HCT116 (cell line): ENCODE measurements around the gene EFEMP2. TPM values are rescaled to one million over a fixed set of nuclear protein-coding genes. Genes with fewer than 3 reads are reported as not detected.

ENCODE experiments used
- ATAC-seq: fragments of 200-7000 bp; cut with Tn5 transposase; 2 replicates; pipeline ENCODE4 v1.9.1; 2020; ENCODE audit warnings: mild to moderate bottlenecking, moderate library complexity
- BruUV-seq: library from RNA; stranded (reverse); fragments of 400-500 nt; replicated peaks from 2 replicates; lab custom pipeline; 2021; lab: Mats Ljungman, UMichigan
- CTCF ChIA-PET: fragments of 300-600 bp; sonication (Branson Sonifier 250); formaldehyde crosslinking; loops from one replicate; lab custom pipeline; 2021; ENCODE audit warnings: antibody characterized with exemption; lab: Charles Lee
- POLR2A ChIA-PET: fragments of 300-600, 350-600 bp; sonication (Branson Sonifier 250); formaldehyde crosslinking; loops from one replicate; lab custom pipeline; 2021; ENCODE audit warnings: antibody characterized with exemption; lab: Charles Lee
- RAD21 ChIA-PET, 2 experiments: fragments of 300-600 bp; sonication (Branson Sonifier 250); formaldehyde crosslinking; loops; one replicate each; lab custom pipeline; 2023; ENCODE audit warnings: low total read pairs in 2 of 2; ENCODE audit not compliant: uncharacterized antibody in 2 of 2, unreplicated experiment in 2 of 2, low non-redundant PET in 1 of 2; lab: Charles Lee
- DNase-seq: peaks from one replicate; pipeline ENCODE4 v3.0.0-alpha.2; 2010; ENCODE audit warnings: low read depth, low spot score
- H2AFZ ChIP-seq: fragments of 200-600 bp; shearing (Covaris generic), sonication (generic); 2 replicates; pipeline ENCODE4 v1.6.1; 2017; ENCODE audit warnings: low read depth, mixed run types, mixed read lengths, antibody characterized with exemption, low read length; ENCODE audit not compliant: poor library complexity, severe bottlenecking
- H3K27ac ChIP-seq: 2 replicates; pipeline ENCODE4 v1.5.1; 2012; ENCODE audit warnings: low read depth, low read length
- H3K27me3 ChIP-seq: fragments of 200-600 bp; sonication (generic); 2 replicates; pipeline ENCODE4 v1.6.1; 2016; ENCODE audit warnings: mixed run types, low read length, mixed read lengths; ENCODE audit not compliant: insufficient read depth
- H3K36me3 ChIP-seq, 2 experiments: fragments of 200-500 bp in 1 of 2; fragments of 200-600 bp in 1 of 2; sonication (Bioruptor generic) in 1 of 2; sonication (generic) in 1 of 2; 2 replicates each; pipeline versions ENCODE4 v1.5.1 to v1.6.1; 2014 to 2016; ENCODE audit warnings: low read length in 2 of 2, inconsistent platforms in 1 of 2, mixed read lengths in 1 of 2, mixed run types in 1 of 2; ENCODE audit not compliant: insufficient read depth in 2 of 2, control insufficient read depth in 1 of 2
- H3K4me1 ChIP-seq, 2 experiments: fragments of 200-600 bp in 1 of 2; sonication (generic) in 1 of 2; 2 replicates each; pipeline versions ENCODE4 v1.5.1 to v1.6.1; 2012 to 2017; ENCODE audit warnings: low read length in 2 of 2, inconsistent platforms in 1 of 2, mild to moderate bottlenecking in 1 of 2, mixed read lengths in 1 of 2, mixed run types in 1 of 2, moderate library complexity in 1 of 2; ENCODE audit not compliant: insufficient read depth in 2 of 2, control insufficient read depth in 1 of 2
- H3K4me2 ChIP-seq: fragments of 200-600 bp; sonication (generic); 2 replicates; pipeline ENCODE4 v1.6.1; 2017; ENCODE audit warnings: mixed run types, low read length, mixed read lengths
- H3K4me3 ChIP-seq, 2 experiments: fragments of 200-600 bp in 1 of 2; sonication (generic) in 1 of 2; replicated peaks in 1 of 2; 2 replicates each; pipeline ENCODE4 v1.5.1; 2011 to 2016; ENCODE audit warnings: low read length in 2 of 2, control low read depth in 1 of 2, low read depth in 1 of 2, mild to moderate bottlenecking in 1 of 2, mixed read lengths in 1 of 2, mixed run types in 1 of 2
- H3K79me2 ChIP-seq: fragments of 200-600 bp; sonication (generic); 2 replicates; pipeline ENCODE4 v1.6.1; 2017; ENCODE audit warnings: mild to moderate bottlenecking, mixed run types, low read length, moderate library complexity, mixed read lengths; ENCODE audit not compliant: insufficient read depth
- H3K9ac ChIP-seq: fragments of 200-600 bp; sonication (generic); 2 replicates; pipeline ENCODE4 v1.6.1; 2016; ENCODE audit warnings: low read length, mixed read lengths
- H3K9me2 ChIP-seq: fragments of 200-600 bp; sonication (generic), shearing (Covaris generic); 2 replicates; pipeline ENCODE4 v1.6.1; 2017; ENCODE audit warnings: mixed run types, mild to moderate bottlenecking, moderate library complexity; ENCODE audit not compliant: insufficient read depth
- H3K9me3 ChIP-seq, 2 experiments: fragments of 200-500 bp in 1 of 2; fragments of 200-600 bp in 1 of 2; sonication (Bioruptor generic) in 1 of 2; sonication (generic) in 1 of 2; 2 replicates each; pipeline ENCODE4 v1.6.1; 2014 to 2017; ENCODE audit warnings: low read length in 2 of 2, mixed read lengths in 2 of 2, inconsistent platforms in 1 of 2, low read depth in 1 of 2, mild to moderate bottlenecking in 1 of 2, mixed run types in 1 of 2, moderate library complexity in 1 of 2; ENCODE audit not compliant: control insufficient read depth in 1 of 2, insufficient read depth in 1 of 2
- H4K20me1 ChIP-seq: fragments of 200-600 bp; sonication (generic), shearing (Covaris generic); 2 replicates; pipeline ENCODE4 v1.6.1; 2017; ENCODE audit warnings: mixed run types, mild to moderate bottlenecking, moderate library complexity; ENCODE audit not compliant: insufficient read depth
- ATF3 ChIP-seq: IDR thresholded peaks from 2 replicates; pipeline ENCODE4 v1.6.1; 2012
- CBX3 ChIP-seq: IDR thresholded peaks from 2 replicates; pipeline ENCODE4 v1.6.1; 2012; ENCODE audit warnings: low read depth
- CTCF ChIP-seq, 3 experiments: fragments of 200-600 bp in 1 of 3; sonication (generic) in 1 of 3; IDR thresholded peaks in 2 of 3; conservative IDR thresholded peaks in 1 of 3; 2 replicates each; pipeline ENCODE4 v1.5.1; 2012 to 2017; ENCODE audit warnings: low read depth in 2 of 3, low read length in 2 of 3, antibody characterized with exemption in 1 of 3, borderline replicate concordance in 1 of 3, control low read depth in 1 of 3, mild to moderate bottlenecking in 1 of 3, mixed read lengths in 1 of 3, mixed run types in 1 of 3, moderate library complexity in 1 of 3; ENCODE audit not compliant: insufficient read depth in 1 of 3
- ELF1 ChIP-seq: IDR thresholded peaks from 2 replicates; pipeline ENCODE4 v1.6.1; 2012; ENCODE audit warnings: low read depth, borderline replicate concordance
- EZH2 ChIP-seq: fragments of 200-600 bp; sonication (generic); IDR thresholded peaks from 2 replicates; pipeline ENCODE4 v1.6.1; 2017; ENCODE audit warnings: antibody characterized with exemption, mixed run types
- JUND ChIP-seq: IDR thresholded peaks from 2 replicates; pipeline ENCODE4 v1.6.1; 2012
- MAX ChIP-seq: IDR thresholded peaks from 2 replicates; pipeline ENCODE4 v1.6.1; 2012
- POLR2A ChIP-seq: IDR thresholded peaks from 2 replicates; pipeline ENCODE4 v1.7.0; 2011; ENCODE audit warnings: borderline replicate concordance; ENCODE audit not compliant: insufficient read depth, insufficient read length; ENCODE audit errors: extremely low read depth
- REST ChIP-seq: IDR thresholded peaks from 2 replicates; pipeline ENCODE4 v1.6.1; 2012; ENCODE audit warnings: low read depth
- SP1 ChIP-seq: IDR thresholded peaks from 2 replicates; pipeline ENCODE4 v1.6.1; 2012; ENCODE audit warnings: low read depth
- SRF ChIP-seq: IDR thresholded peaks from 2 replicates; pipeline ENCODE4 v1.6.1; 2012; ENCODE audit warnings: low read depth
- TCF7L2 ChIP-seq: IDR thresholded peaks from 2 replicates; pipeline ENCODE4 v1.7.0; 2011; ENCODE audit warnings: borderline replicate concordance, inconsistent platforms; ENCODE audit not compliant: insufficient read depth, insufficient read length; ENCODE audit errors: extremely low read depth
- YY1 ChIP-seq: IDR thresholded peaks from 2 replicates; pipeline ENCODE4 v1.6.1; 2011; ENCODE audit warnings: low read length, low read depth, moderate library complexity, mild to moderate bottlenecking; ENCODE audit not compliant: insufficient replicate concordance; ENCODE audit errors: extremely low read depth
- intact Hi-C: fragments of 100-400 bp; cut with micrococcal nuclease; formaldehyde crosslinking; loops from 2 replicates; pipeline ENCODE4 v1.10.0; 2022
- total RNA-seq: library from RNA; stranded (reverse); gene quantifications from one replicate; pipeline ENCODE4 v1.2.1, GENCODE V29; 2021; ENCODE audit not compliant: unreplicated experiment

Gene EFEMP2
- total RNA-seq, 1 experiment from 2014 or later, result 8.4 TPM

- H3K36me3 ChIP-seq, result peaks cover 7 to 18% of the 10 kb centered on the region in 2 experiments; a peak in 3 of 4 replicates
- no peak overlapping the region for H3K4me2 ChIP-seq
- no TSS peak for BruUV-seq
- H4K20me1 ChIP-seq, result no peaks in the 10 kb centered on the region
- H3K9me3 ChIP-seq, result no peaks in the 10 kb centered on the region
- intact Hi-C loops, result no loop called here
- peaks cover 22% of the 10 kb centered on the region for H3K79me2 ChIP-seq
- no peak overlapping the region for H3K4me3 ChIP-seq
- TF ChIP-seq SRF (no peak), JUND (no peak), YY1 (no peak), CBX3 (no peak), ATF3 (no peak), TCF7L2 (no peak), CTCF (IDR thresholded peaks at IDR 0.05 in 2 of 3, conservative IDR thresholded peaks at IDR 0.05 in 1 of 3; ENCODE audit: borderline replicate concordance in 1 of 3, insufficient read depth in 1 of 3, low read depth in 2 of 3, low read length in 2 of 3) (no peak), POLR2A (no peak), MAX (no peak), ELF1 (no peak), SP1 (no peak), EZH2 (no peak), REST (no peak)
- TF ChIP-seq, all 23 proteins: peak for 0
- no peaks in the 10 kb centered on the region for H3K27me3 ChIP-seq
- DNase-seq (no peak), ATAC-seq (no peak)
- POLR2A ChIA-PET, result no interaction called here
- no peak overlapping the region for H3K9ac ChIP-seq
- H3K4me1 ChIP-seq, result peaks cover 10 to 22% of the 10 kb centered on the region in 2 experiments
- no peak overlapping the region for H2AFZ ChIP-seq
- no peak overlapping the region for H3K27ac ChIP-seq
- CTCF ChIA-PET, result no interaction called here
- RAD21 ChIA-PET, result interaction anchor here in 1 of 2 experiments (0.6 kb wide), 1 partner anchor 272 kb away, joined by 3 read pairs; no protein-coding TSS in a partner anchor
- no peaks in the 10 kb centered on the region for H3K9me2 ChIP-seq
Observed at GRCh38 chr11:65863889-65864705, 8.5 kb downstream of the EFEMP2 start.
